Activated B cell treated with CpG ODN at 0.5 μM for 24 hours (primary cell): ENCODE measurements around the gene HTT-AS. TPM values are rescaled to one million over a fixed set of nuclear protein-coding genes. Genes with fewer than 3 reads are reported as not detected.

Experiments
- ATAC-seq: fragments of 200-7000 bp; cut with Tn5 transposase; one replicate; pipeline ENCODE4 v1.10.0; 2021; ENCODE audit warnings: low read depth, mild to moderate bottlenecking, moderate library complexity
- CTCF ChIA-PET: fragments of 350-600 bp; sonication (Branson Sonifier 250); formaldehyde crosslinking; loops from one replicate; lab custom pipeline; 2021; ENCODE audit warnings: antibody characterized with exemption; lab: Charles Lee
- POLR2A ChIA-PET: fragments of 350-600 bp; sonication (Branson Sonifier 250); formaldehyde crosslinking; loops from one replicate; lab custom pipeline; 2021; ENCODE audit warnings: antibody characterized with exemption; lab: Charles Lee
- DNase-seq: peaks from one replicate; pipeline ENCODE4 v3.0.0; 2022
- H3K27ac Mint-ChIP-seq: one replicate; pipeline ENCODE4 v1.8.0; 2020; ENCODE audit warnings: mixed read lengths
- H3K27me3 Mint-ChIP-seq: one replicate; pipeline ENCODE4 v1.8.0; 2021; ENCODE audit warnings: mixed read lengths
- H3K36me3 Mint-ChIP-seq: one replicate; pipeline ENCODE4 v1.8.0; 2021; ENCODE audit warnings: low read depth, mixed read lengths
- H3K4me1 Mint-ChIP-seq: one replicate; pipeline ENCODE4 v1.8.0; 2021; ENCODE audit warnings: mixed read lengths
- H3K4me3 Mint-ChIP-seq: one replicate; pipeline ENCODE4 v1.8.0; 2020; ENCODE audit warnings: mild to moderate bottlenecking, mixed read lengths
- H3K9me3 Mint-ChIP-seq: one replicate; pipeline ENCODE4 v1.8.0; 2020; ENCODE audit warnings: mixed read lengths
- CTCF ChIP-seq: fragments of 200-600 bp; IDR thresholded peaks from one replicate; pipeline ENCODE4 v1.8.0; 2022; ENCODE audit warnings: antibody characterized with exemption, mild to moderate bottlenecking
- intact Hi-C: fragments of 100-400 bp; cut with micrococcal nuclease; formaldehyde crosslinking; loops from one replicate; pipeline ENCODE4 v1.15.1; 2024
- total RNA-seq: library from RNA; stranded (reverse); gene quantifications from 2 replicates; pipeline ENCODE4 v1.2.3, GENCODE V29; 2022

HTT-AS gene
- total RNA-seq, 1 donor from 2014 or later: not detected

DNA sequence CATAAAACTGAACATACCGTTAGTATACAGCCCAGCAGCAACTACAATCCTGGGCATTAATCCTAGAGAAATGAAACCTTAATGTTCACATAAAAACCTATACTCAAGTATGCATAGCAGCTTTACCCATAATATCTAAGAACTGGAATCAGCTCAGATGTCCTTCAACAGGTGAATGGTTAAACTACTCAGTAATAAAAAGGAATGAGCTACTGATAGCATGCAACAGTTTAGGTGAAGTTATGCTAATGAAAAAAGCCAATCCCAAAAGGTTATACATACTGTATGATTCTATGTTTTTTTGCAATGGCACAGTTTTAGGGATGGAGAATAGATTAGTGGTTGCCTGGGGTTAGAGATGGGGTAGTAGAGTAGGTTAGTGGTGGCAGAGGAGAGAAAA lies 9.4 kb upstream of the HTT-AS start:
- H3K27ac Mint-ChIP-seq: peak overlapping the region; percentile 14
- DNase-seq: no peak
- H3K36me3 Mint-ChIP-seq: peaks cover 26% of the 10 kb centered on the region
- no peak for TF ChIP-seq CTCF
- no peaks in the 10 kb centered on the region for H3K27me3 Mint-ChIP-seq
- no peak overlapping the region for H3K4me3 Mint-ChIP-seq
- POLR2A ChIA-PET: interaction anchor here (1.2 kb wide), 1 partner anchor 47 kb away, joined by 3 read pairs; no protein-coding TSS in a partner anchor
- intact Hi-C loops: no loop called here
- no peak for ATAC-seq
- CTCF ChIA-PET: no interaction called here
- H3K9me3 Mint-ChIP-seq: no peaks in the 10 kb centered on the region
- peaks cover 64% of the 10 kb centered on the region for H3K4me1 Mint-ChIP-seq

DNA sequence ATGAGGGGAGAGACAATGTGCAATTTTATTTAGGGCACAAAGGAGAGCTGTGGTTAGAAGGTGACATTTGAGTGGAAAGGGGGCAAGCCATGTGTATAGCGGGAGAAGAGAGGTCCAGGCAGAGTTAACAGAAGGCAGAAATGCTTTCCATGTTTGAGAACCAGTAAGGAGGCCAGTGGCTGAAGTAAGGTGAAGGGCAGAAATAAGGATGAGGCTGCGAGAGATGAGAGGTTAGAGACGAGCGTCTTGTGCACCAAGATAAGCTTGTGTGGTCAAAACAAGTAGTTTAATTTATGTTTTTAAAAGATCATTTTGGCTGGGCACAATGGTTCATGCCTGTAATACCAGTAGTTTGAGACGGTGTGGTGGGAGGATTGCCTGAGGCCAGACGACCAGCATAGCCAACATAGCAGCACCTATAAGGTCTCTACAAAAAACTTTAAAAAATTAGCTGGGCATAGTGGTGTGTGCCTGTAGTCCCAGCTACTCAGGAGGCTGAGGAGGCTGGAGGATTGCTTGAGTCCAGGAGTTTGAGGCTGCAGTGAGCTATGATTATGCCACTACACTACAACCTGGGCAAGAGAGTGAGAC lies 8.7 kb upstream of the HTT-AS start:
- POLR2A ChIA-PET: interaction anchor here (1.0 to 1.2 kb wide), 3 partner anchors 13 to 47 kb away, joined by 3 read pairs; no protein-coding TSS in a partner anchor
- Mint-ChIP-seq H3K4me1 (peaks cover 70% of the 10 kb centered on the region), H3K27ac (no peak overlapping the region), H3K4me3 (no peak overlapping the region), H3K36me3 (peaks cover 18% of the 10 kb centered on the region), H3K27me3 (no peaks in the 10 kb centered on the region), H3K9me3 (no peaks in the 10 kb centered on the region)
- ATAC-seq: no peak
- intact Hi-C loops: no loop called here
- no peak for TF ChIP-seq CTCF
- DNase-seq: no peak
- CTCF ChIA-PET: interaction anchor here (0.6 to 1.0 kb wide), 3 partner anchors 24 to 58 kb away, joined by 3 read pairs; no protein-coding TSS in a partner anchor

DNA sequence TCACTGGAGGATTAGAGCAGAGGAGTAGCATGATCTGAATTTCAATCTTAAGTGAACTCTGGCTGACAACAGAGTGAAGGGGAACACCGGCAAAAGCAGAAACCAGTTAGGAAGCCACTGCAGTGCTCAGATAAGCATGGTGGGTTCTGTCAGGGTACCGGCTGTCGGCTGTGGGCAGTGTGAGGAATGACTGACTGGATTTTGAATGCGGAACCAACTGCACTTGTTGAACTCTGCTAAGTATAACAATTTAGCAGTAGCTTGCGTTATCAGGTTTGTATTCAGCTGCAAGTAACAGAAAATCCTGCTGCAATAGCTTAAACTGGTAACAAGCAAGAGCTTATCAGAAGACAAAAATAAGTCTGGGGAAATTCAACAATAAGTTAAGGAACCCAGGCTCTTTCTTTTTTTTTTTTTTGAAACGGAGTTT lies 5.4 kb upstream of the HTT-AS start:
- POLR2A ChIA-PET: interaction anchor here (0.6 to 3.2 kb wide), 5 partner anchors 21 to 814 kb away, joined by 3 to 16 read pairs (median 3); no protein-coding TSS in a partner anchor
- DNase-seq (no peak), ATAC-seq (peak; percentile 61)
- Mint-ChIP-seq H3K27ac (peak overlapping the region; percentile 95), H3K4me3 (peak overlapping the region; percentile 53), H3K27me3 (no peaks in the 10 kb centered on the region), H3K4me1 (peaks cover 80% of the 10 kb centered on the region), H3K36me3 (peaks cover 14% of the 10 kb centered on the region), H3K9me3 (no peaks in the 10 kb centered on the region)
- TF ChIP-seq CTCF: no peak
- CTCF ChIA-PET: no interaction called here
- intact Hi-C loops: loop anchor here (2.0 to 10.0 kb wide), 5 partner anchors 13 to 1365 kb away; partner anchors contain the start of genes FAM193A and SLBP

DNA sequence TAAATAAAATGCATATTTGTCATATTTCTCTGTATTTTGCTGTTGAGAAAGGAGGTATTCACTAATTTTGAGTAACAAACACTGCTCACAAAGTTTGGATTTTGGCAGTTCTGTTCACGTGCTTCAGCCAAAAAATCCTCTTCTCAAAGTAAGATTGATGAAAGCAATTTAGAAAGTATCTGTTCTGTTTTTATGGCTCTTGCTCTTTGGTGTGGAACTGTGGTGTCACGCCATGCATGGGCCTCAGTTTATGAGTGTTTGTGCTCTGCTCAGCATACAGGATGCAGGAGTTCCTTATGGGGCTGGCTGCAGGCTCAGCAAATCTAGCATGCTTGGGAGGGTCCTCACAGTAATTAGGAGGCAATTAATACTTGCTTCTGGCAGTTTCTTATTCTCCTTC lies 3.5 kb upstream of the HTT-AS start:
- H3K4me1 Mint-ChIP-seq: peaks cover 68% of the 10 kb centered on the region
- CTCF ChIA-PET: no interaction called here
- H3K4me3 Mint-ChIP-seq: peak overlapping the region; percentile 75
- DNase-seq (peak; percentile 33), ATAC-seq (peak; percentile 20)
- no peaks in the 10 kb centered on the region for H3K9me3 Mint-ChIP-seq
- peaks cover 11% of the 10 kb centered on the region for H3K36me3 Mint-ChIP-seq
- no peaks in the 10 kb centered on the region for H3K27me3 Mint-ChIP-seq
- POLR2A ChIA-PET: interaction anchor here (0.9 to 3.2 kb wide), 5 partner anchors 9 to 382 kb away, joined by 3 to 16 read pairs (median 3); no protein-coding TSS in a partner anchor
- H3K27ac Mint-ChIP-seq: peak overlapping the region; percentile 95
- TF ChIP-seq CTCF: no peak
- intact Hi-C loops: loop anchor here (1.0 to 10.0 kb wide), 6 partner anchors 15 to 1363 kb away; partner anchors contain the start of genes FAM193A and SLBP

DNA sequence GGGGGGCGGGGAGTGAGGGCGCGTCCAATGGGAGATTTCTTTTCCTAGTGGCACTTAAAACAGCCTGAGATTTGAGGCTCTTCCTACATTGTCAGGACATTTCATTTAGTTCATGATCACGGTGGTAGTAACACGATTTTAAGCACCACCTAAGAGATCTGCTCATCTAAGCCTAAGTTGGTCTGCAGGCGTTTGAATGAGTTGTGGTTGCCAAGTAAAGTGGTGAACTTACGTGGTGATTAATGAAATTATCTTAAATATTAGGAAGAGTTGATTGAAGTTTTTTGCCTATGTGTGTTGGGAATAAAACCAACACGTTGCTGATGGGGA lies 1.3 kb upstream of the HTT-AS start:
- DNase-seq (no peak), ATAC-seq (no peak)
- Mint-ChIP-seq H3K27ac (peak overlapping the region; percentile 95), H3K4me1 (peaks cover 53% of the 10 kb centered on the region), H3K36me3 (peaks cover 7% of the 10 kb centered on the region), H3K27me3 (no peaks in the 10 kb centered on the region), H3K4me3 (peak overlapping the region; percentile 92), H3K9me3 (no peaks in the 10 kb centered on the region)
- POLR2A ChIA-PET: interaction anchor here (0.7 to 4.3 kb wide), 11 partner anchors 11 to 540 kb away, joined by 3 to 29 read pairs (median 5); no protein-coding TSS in a partner anchor
- intact Hi-C loops: loop anchor here (5.0 to 10.0 kb wide), 4 partner anchors 312 to 1361 kb away; partner anchors contain the start of genes FAM193A and SLBP
- TF ChIP-seq CTCF: no peak
- CTCF ChIA-PET: no interaction called here
